Fibroblast of lung (primary cell): ENCODE measurements around the gene TSTD2. TPM values are rescaled to one million over a fixed set of nuclear protein-coding genes. Genes with fewer than 3 reads are reported as not detected.

ENCODE experiments used
- DNase-seq, 2 donors: peaks; one replicate each; pipeline versions ENCODE4 v3.0.0 to v3.0.0-alpha.2; 2010; ENCODE audit warnings: low read depth in 2 of 2
- H2AFZ ChIP-seq: 2 replicates; pipeline ENCODE4 v1.5.1; 2012; ENCODE audit warnings: low read length, control low read depth, inconsistent platforms
- H3K27ac ChIP-seq: 2 replicates; pipeline ENCODE4 v1.5.1; 2011; ENCODE audit warnings: low read length, control low read depth; ENCODE audit not compliant: insufficient read depth
- H3K27me3 ChIP-seq: 2 replicates; pipeline ENCODE4 v1.5.1; 2011; ENCODE audit warnings: mild to moderate bottlenecking, low read length; ENCODE audit not compliant: control insufficient read depth, insufficient read depth
- H3K36me3 ChIP-seq: 2 replicates; pipeline ENCODE4 v1.5.1; 2011; ENCODE audit warnings: low read length; ENCODE audit not compliant: control insufficient read depth, insufficient read depth
- H3K4me1 ChIP-seq: 2 replicates; pipeline ENCODE4 v1.5.1; 2011; ENCODE audit warnings: low read length; ENCODE audit not compliant: control insufficient read depth, insufficient read depth; ENCODE audit errors: extremely low read depth
- H3K4me2 ChIP-seq: 2 replicates; pipeline ENCODE4 v1.5.1; 2011; ENCODE audit warnings: low read length, control low read depth; ENCODE audit not compliant: insufficient read depth; ENCODE audit errors: extremely low read depth
- H3K4me3 ChIP-seq, 4 experiments: fragments of 200-600 bp in 1 of 4; sonication (generic) in 1 of 4; replicated peaks in 1 of 4; 2 replicates each; pipeline ENCODE4 v1.5.1; 2011 to 2016; ENCODE audit warnings: low read length in 4 of 4, low read depth in 3 of 4, mild to moderate bottlenecking in 3 of 4, control low read depth in 2 of 4, inconsistent platforms in 1 of 4, mixed read lengths in 1 of 4; ENCODE audit not compliant: insufficient read depth in 1 of 4; ENCODE audit errors: control extremely low read depth in 1 of 4
- H3K79me2 ChIP-seq: 2 replicates; pipeline ENCODE4 v1.5.1; 2012; ENCODE audit warnings: mild to moderate bottlenecking, low read length, inconsistent platforms; ENCODE audit not compliant: control insufficient read depth, insufficient read depth
- H3K9ac ChIP-seq: 2 replicates; pipeline ENCODE4 v1.5.1; 2011; ENCODE audit warnings: mild to moderate bottlenecking, low read length, control low read depth; ENCODE audit not compliant: insufficient read depth
- H3K9me3 ChIP-seq: 2 replicates; pipeline ENCODE4 v1.5.1; 2012; ENCODE audit warnings: low read depth, low read length; ENCODE audit not compliant: control insufficient read depth, insufficient read depth
- H4K20me1 ChIP-seq: 2 replicates; pipeline ENCODE4 v1.5.1; 2011; ENCODE audit warnings: low read length; ENCODE audit not compliant: control insufficient read depth, insufficient read depth; ENCODE audit errors: extremely low read depth
- CTCF ChIP-seq, 2 donors: IDR thresholded peaks in 1 of 2; conservative IDR thresholded peaks in 1 of 2; 1 replicate in 1 of 2; 2 replicates in 1 of 2; pipeline ENCODE4 v1.5.1; 2011 to 2012; ENCODE audit warnings: low read length in 2 of 2, control low read depth in 1 of 2, inconsistent platforms in 1 of 2, low read depth in 1 of 2, mild to moderate bottlenecking in 1 of 2
- EZH2 ChIP-seq: IDR thresholded peaks from 2 replicates; pipeline ENCODE4 v1.5.1; 2012; ENCODE audit warnings: low read length, control low read depth, mild to moderate bottlenecking; ENCODE audit errors: missing control alignments
- polyA plus RNA-seq, 2 donors: library from polyadenylated mRNA; depleted of rRNA in 1 of 2; stranded (reverse) in 1 of 2; unstranded in 1 of 2; fragments of >200 nt; gene quantifications; 2 replicates each; pipeline ENCODE4 v1.2.1, GENCODE V29; 2011 to 2012; ENCODE audit warnings: missing spikeins in 1 of 2
- total RNA-seq: library from RNA; depleted of rRNA; stranded (reverse); fragments of >200 nt; gene quantifications from 2 replicates; pipeline ENCODE4 v1.2.1, GENCODE V29; 2014

The TSTD2 gene
- total and polyA plus RNA-seq, 2 donors (not counting 1 experiment from before 2014, with no cell fraction given) = 15.9 to 20.1 TPM

DNA sequence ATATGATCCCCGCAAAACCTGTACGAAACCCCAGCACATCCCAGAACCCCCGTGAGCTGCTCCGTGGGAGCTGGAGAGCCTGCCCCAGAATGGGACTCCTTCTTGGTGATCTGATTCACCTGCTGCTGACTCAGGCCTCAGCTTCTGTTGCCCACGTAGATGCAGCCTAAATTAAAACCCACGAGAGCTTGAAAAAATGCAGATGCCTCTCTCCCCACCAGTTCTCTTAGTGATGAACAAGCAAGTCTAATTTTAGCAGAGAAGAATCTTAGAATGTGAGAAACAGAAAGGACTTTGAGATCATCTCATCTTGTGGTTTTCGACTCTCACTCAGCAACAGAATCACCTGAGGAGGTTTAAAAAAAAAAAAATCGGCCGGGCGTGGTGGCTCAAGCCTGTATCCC lies 74.1 kb downstream of the TSTD2 start:
- no peaks in the 10 kb centered on the region for H3K79me2 ChIP-seq
- peaks cover 3% of the 10 kb centered on the region for H3K27me3 ChIP-seq
- no peak overlapping the region for H3K27ac ChIP-seq
- H2AFZ ChIP-seq = no peak overlapping the region
- H3K4me2 ChIP-seq = no peak overlapping the region
- DNase-seq = no peak
- H4K20me1 ChIP-seq = no peaks in the 10 kb centered on the region
- H3K4me1 ChIP-seq = no peaks in the 10 kb centered on the region
- TF ChIP-seq CTCF (conservative IDR thresholded peaks at IDR 0.05 in 1 of 2, IDR thresholded peaks at IDR 0.05 in 1 of 2; ENCODE audit: low read depth in 1 of 2, low read length in 2 of 2) (no peak), EZH2 (no peak)
- no peak overlapping the region for H3K4me3 ChIP-seq
- no peak overlapping the region for H3K9ac ChIP-seq
- no peaks in the 10 kb centered on the region for H3K9me3 ChIP-seq
- H3K36me3 ChIP-seq = no peaks in the 10 kb centered on the region

GRCh38 chr9:97558701-97559101 lies 74.5 kb downstream of the TSTD2 start:
- Histone ChIP-seq H2AFZ (no peak overlapping the region), H3K9ac (no peak overlapping the region), H3K36me3 (no peaks in the 10 kb centered on the region), H3K27ac (no peak overlapping the region), H3K4me3 (no peak overlapping the region), H3K27me3 (peaks cover 3% of the 10 kb centered on the region), H3K9me3 (no peaks in the 10 kb centered on the region), H3K4me2 (no peak overlapping the region), H3K79me2 (no peaks in the 10 kb centered on the region), H4K20me1 (no peaks in the 10 kb centered on the region), H3K4me1 (no peaks in the 10 kb centered on the region)
- DNase-seq = no peak
- TF ChIP-seq EZH2 (no peak), CTCF (conservative IDR thresholded peaks at IDR 0.05 in 1 of 2, IDR thresholded peaks at IDR 0.05 in 1 of 2; ENCODE audit: low read depth in 1 of 2, low read length in 2 of 2) (no peak)

DNA sequence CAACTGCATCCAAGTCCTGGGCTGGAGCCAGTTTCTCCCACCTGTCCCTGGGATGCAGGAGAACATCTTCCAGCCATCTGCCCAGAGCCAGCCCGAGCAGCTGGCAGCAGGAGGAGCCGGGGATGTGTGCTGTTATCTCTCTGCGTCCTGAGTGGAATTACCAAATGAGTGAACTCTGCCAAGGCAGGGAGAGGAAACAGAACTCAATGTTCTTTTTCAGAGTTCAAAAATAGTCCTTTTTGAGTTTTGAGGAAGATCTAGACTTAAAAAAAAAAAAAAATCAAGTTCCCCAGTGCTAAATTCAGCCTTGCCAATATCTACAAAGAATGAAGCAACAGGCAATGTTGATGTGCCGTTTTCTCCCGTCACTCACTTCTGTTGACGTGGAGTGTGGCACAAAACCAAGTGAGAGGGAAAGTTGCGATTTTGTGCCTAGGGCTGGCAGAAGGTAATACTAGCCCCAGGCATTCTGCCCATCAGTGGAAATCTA lies 75.5 kb downstream of the TSTD2 start:
- peak in 1 of 2 donors; percentile 53 for DNase-seq
- Histone ChIP-seq H3K27ac (no peak overlapping the region), H3K4me1 (no peaks in the 10 kb centered on the region), H3K27me3 (peaks cover 3% of the 10 kb centered on the region), H2AFZ (no peak overlapping the region), H3K9ac (no peak overlapping the region), H4K20me1 (no peaks in the 10 kb centered on the region), H3K4me3 (no peak overlapping the region), H3K79me2 (no peaks in the 10 kb centered on the region), H3K4me2 (no peak overlapping the region), H3K9me3 (no peaks in the 10 kb centered on the region), H3K36me3 (no peaks in the 10 kb centered on the region)
- TF ChIP-seq CTCF (conservative IDR thresholded peaks at IDR 0.05 in 1 of 2, IDR thresholded peaks at IDR 0.05 in 1 of 2; ENCODE audit: low read depth in 1 of 2, low read length in 2 of 2) = no peak
- no peak for TF ChIP-seq EZH2
